Measurements from ENCODE around the gene YWHAH.

Gene YWHAH

DNA sequence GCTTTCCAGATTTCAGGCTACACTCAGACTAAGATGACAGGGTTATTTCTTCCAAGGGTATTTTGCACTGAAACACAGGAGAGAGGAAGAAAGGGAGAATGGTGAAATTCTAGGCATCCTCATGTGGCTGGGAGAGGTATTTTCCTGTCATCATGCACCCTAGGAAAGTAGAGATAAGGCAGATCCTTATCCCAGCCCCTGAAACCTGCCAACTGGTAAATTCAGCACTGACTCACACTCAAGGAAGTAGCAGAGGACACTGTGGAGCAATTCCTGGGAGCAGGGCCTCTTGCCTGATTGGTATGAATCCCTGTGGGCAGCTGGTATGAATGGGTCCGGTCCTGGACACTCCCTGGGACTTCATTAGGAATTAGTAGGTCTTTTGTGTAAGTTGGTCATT, 61.1 kb downstream of the YWHAH start:
- H3K4me3 ChIP-seq (replicated peaks in 1 of 2; ENCODE audit: low read depth in 2 of 2, low read length in 2 of 2): no peak overlapping the region
- TF ChIP-seq, protein P1, sequence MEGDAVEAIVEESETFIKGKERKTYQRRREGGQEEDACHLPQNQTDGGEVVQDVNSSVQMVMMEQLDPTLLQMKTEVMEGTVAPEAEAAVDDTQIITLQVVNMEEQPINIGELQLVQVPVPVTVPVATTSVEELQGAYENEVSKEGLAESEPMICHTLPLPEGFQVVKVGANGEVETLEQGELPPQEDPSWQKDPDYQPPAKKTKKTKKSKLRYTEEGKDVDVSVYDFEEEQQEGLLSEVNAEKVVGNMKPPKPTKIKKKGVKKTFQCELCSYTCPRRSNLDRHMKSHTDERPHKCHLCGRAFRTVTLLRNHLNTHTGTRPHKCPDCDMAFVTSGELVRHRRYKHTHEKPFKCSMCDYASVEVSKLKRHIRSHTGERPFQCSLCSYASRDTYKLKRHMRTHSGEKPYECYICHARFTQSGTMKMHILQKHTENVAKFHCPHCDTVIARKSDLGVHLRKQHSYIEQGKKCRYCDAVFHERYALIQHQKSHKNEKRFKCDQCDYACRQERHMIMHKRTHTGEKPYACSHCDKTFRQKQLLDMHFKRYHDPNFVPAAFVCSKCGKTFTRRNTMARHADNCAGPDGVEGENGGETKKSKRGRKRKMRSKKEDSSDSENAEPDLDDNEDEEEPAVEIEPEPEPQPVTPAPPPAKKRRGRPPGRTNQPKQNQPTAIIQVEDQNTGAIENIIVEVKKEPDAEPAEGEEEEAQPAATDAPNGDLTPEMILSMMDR (IDR thresholded peaks at IDR 0.05; ENCODE audit: low read depth, low read length): no peak
- DNase-seq (ENCODE audit: low read depth in 2 of 2): peak; percentile 26 to 32
